Measurements from ENCODE around the gene C19orf81. TPM values are rescaled to one million over a fixed set of nuclear protein-coding genes. Genes with fewer than 3 reads are reported as not detected.

Gene C19orf81
- total and polyA plus RNA-seq, 2 of the 13 experiments (the other 11 are each of a cell fraction or from before 2014, with no cell fraction given) = not detected

DNA sequence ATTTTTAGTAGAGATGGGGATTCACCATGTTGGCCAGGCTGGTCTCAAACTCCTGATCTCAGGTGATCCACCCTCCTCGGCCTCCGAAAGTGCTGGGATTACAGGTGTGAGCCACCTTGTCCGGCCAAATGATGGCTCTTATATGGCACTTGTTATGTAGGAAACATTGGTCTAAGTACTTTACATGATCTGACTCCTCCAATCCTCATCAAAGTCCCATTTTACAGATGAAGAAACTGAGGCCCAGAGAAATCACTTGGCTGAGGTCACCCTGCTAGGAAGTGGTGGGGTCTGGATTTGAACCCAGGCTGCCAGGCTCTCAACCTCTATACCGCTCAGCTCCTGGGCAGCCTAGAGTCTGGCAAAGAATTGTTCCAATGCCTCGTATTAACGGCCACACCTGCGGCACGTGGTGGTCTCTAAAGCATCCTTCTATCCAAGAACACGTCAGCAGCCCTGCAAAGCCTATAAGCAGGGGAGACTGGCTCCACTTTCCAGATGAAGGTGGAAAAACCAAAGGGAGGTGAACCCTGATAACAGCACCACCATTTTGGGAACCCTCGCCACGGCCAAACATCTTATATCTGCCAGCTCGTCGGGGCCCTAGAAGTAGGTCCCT, 52.2 kb downstream of the C19orf81 start:
- Histone ChIP-seq H3K27ac (ENCODE audit: extremely low read length, insufficient read depth, low read length) (no peak overlapping the region), H3K4me3 (replicated peaks in 1 of 3; ENCODE audit: insufficient read depth in 1 of 3, low read depth in 2 of 3, low read length in 3 of 3) (no peak overlapping the region), H3K27me3 (ENCODE audit: control insufficient read depth in 1 of 2, insufficient read depth in 2 of 2, low read length in 2 of 2) (peaks cover 5 to 34% of the 10 kb centered on the region in 2 experiments; a peak in 4 of 5 replicates), H3K9ac (ENCODE audit: insufficient read depth, low read depth, low read length) (no peak overlapping the region), H3K36me3 (replicated peaks in 1 of 2; ENCODE audit: control insufficient read depth in 1 of 2, insufficient read depth in 2 of 2, low read length in 2 of 2) (no peaks in the 10 kb centered on the region), H3K9me3 (ENCODE audit: low read length) (no peaks in the 10 kb centered on the region), H3K4me2 (ENCODE audit: low read depth, low read length) (no peak overlapping the region), H4K20me1 (ENCODE audit: insufficient read depth, low read length) (0 out of 2 replicates have a peak, but pooled peaks cover 3% of the 10 kb centered on the region), H2AFZ (ENCODE audit: low read length) (no peak overlapping the region), H3K4me1 (ENCODE audit: insufficient read depth, low read length) (no peaks in the 10 kb centered on the region), H3K79me2 (ENCODE audit: insufficient read depth, low read length) (no peaks in the 10 kb centered on the region)
- no peak for DNase-seq (ENCODE audit: low spot score)
- 8% methylated on average over 4 of the region's 13 CpGs for WGBS (ENCODE audit: low lambda C conversion rate)
- no peak for ATAC-seq
- CTCF ChIA-PET (ENCODE audit: low intra/inter-chr PET ratio, low total read pairs) = no interaction called here
- POLR2A ChIA-PET = no interaction called here
- FAIRE-seq = no peak
- no peak for TF ChIP-seq ZNF670 (CRISPR knock-in tag; IDR thresholded peaks at IDR 0.05; ENCODE audit: borderline replicate concordance)
- TF ChIP-seq, protein P1, sequence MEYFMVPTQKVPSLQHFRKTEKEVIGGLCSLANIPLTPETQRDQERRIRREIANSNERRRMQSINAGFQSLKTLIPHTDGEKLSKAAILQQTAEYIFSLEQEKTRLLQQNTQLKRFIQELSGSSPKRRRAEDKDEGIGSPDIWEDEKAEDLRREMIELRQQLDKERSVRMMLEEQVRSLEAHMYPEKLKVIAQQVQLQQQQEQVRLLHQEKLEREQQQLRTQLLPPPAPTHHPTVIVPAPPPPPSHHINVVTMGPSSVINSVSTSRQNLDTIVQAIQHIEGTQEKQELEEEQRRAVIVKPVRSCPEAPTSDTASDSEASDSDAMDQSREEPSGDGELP (IDR thresholded peaks at IDR 0.05; ENCODE audit: borderline replicate concordance, low read depth) = no peak
- no peak for TF ChIP-seq MEF2D (CRISPR knock-in tag; IDR thresholded peaks at IDR 0.05)
- TF ChIP-seq ZNF652 (CRISPR knock-in tag; IDR thresholded peaks at IDR 0.05; ENCODE audit: borderline replicate concordance, low read depth) = no peak
- no peak for TF ChIP-seq ZNF225 (CRISPR knock-in tag; IDR thresholded peaks at IDR 0.05)
- no peak for TF ChIP-seq YY1 (IDR thresholded peaks at IDR 0.05; ENCODE audit: insufficient read depth, insufficient replicate concordance, low read depth, low read length)
- TF ChIP-seq HNRNPL (IDR thresholded peaks at IDR 0.05; ENCODE audit: low read depth, low read length) = no peak
- no peak for TF ChIP-seq ZNF296 (CRISPR knock-in tag; conservative IDR thresholded peaks at IDR 0.05)
- TF ChIP-seq GTF2F1 (IDR thresholded peaks at IDR 0.05; ENCODE audit: low read length) = no peak
- no peak for TF ChIP-seq ZNF121 (CRISPR knock-in tag; IDR thresholded peaks at IDR 0.05)
- no peak for TF ChIP-seq XBP1 (CRISPR knock-in tag; IDR thresholded peaks at IDR 0.05)
- intact Hi-C loops (cut with micrococcal nuclease; ENCODE audit: unreplicated experiment) (no loop called here), in situ Hi-C loops (cut with HindIII; ENCODE audit: extremely low pct_ligation_motif_present, low pct_unique_long_range_greater_than_20kb) (no loop called here)
- no TSS peak for BruUV-seq (replicated peaks)

All from HepG2 (cell line).